Pancreas (tissue), 10 donors: ENCODE results near the gene BACH2. TPM values are rescaled to one million over a fixed set of nuclear protein-coding genes. Genes with fewer than 3 reads are reported as not detected.
"Not testable (repeated sequence)": the region's sequence is repeated elsewhere in the genome, so short reads cannot be mapped to it uniquely, and the experiment has no call there.

Experiments
- ATAC-seq, 4 donors: fragments of 200-7000 bp; cut with Tn5 transposase; one replicate each; pipeline versions ENCODE4 v1.8.0 to v1.9.1; 2020; ENCODE audit warnings: mild to moderate bottlenecking in 4 of 4, moderate library complexity in 4 of 4
- DNase-seq, 6 donors: peaks; one replicate each; pipeline ENCODE4 v3.0.0-alpha.2; 2020
- FAIRE-seq: peaks from 2 replicates; lab custom pipeline; 2012; peaks lifted over from hg19 to GRCh38; lab: Jason Lieb, UNC
- H3K27ac ChIP-seq, 4 donors: fragments of 200-600 bp; sonication (generic); 1 replicate in 3 of 4; 2 replicates in 1 of 4; pipeline versions ENCODE4 v1.5.0 to v1.8.0; 2020
- H3K27me3 ChIP-seq, 4 donors: fragments of 200-600 bp; one replicate each; pipeline ENCODE4 v1.8.0; 2021
- H3K36me3 ChIP-seq, 3 donors: fragments of 200-600 bp; sonication (generic) in 1 of 3; one replicate each; pipeline versions ENCODE4 v1.5.0 to v1.8.0; 2020 to 2021
- H3K4me1 ChIP-seq, 3 donors: fragments of 200-600 bp; one replicate each; pipeline ENCODE4 v1.8.0; 2021
- H3K4me3 ChIP-seq, 4 donors: fragments of 200-600 bp; sonication (generic) in 2 of 4; one replicate each; pipeline versions ENCODE4 v1.5.0 to v1.8.0; 2020 to 2021
- H3K9me3 ChIP-seq, 4 donors: fragments of 200-600 bp; one replicate each; pipeline ENCODE4 v1.8.0; 2021
- WGBS, 2 donors: extraction: QIAGEN DNeasy Blood & Tissue Kit; methylation state at CpG; one replicate each; pipeline ENCODE4 v1.1.7; 2013; 5-methylcytosine and 5-hydroxymethylcytosine counted together
- intact Hi-C, 3 donors: fragments of 100-400 bp; cut with DNase I; formaldehyde crosslinking; loops; one replicate each; pipeline versions ENCODE4 v1.11.1 to v1.14.2; 2022
- polyA plus RNA-seq, 2 donors: library from polyadenylated mRNA; stranded (reverse); fragments of 200-250 nt; gene quantifications; one replicate each; pipeline ENCODE4 v1.2.3, GENCODE V29; 2013
- total RNA-seq, 6 donors: library from RNA; stranded (reverse); fragmentation: NEBNext Ultra II Directional in 4 of 6; extraction: Animal tissue kit (Norgen Biotek cat#: 25700) in 4 of 6; gene quantifications; one replicate each; pipeline versions ENCODE4 v1.2.1 to v1.2.4, GENCODE V29; 2021 to 2023
- TF ChIP-seq, protein P1 (sequence below), 4 donors: fragments of 200-600 bp; sonication (generic) in 3 of 4; IDR thresholded peaks; one replicate each; pipeline versions ENCODE4 v1.5.0 to v1.8.0; 2021; ENCODE audit warnings: antibody characterized with exemption in 4 of 4
- donor health status: healthy with polysubstance abuse.
- donor health status: DM: no; HTN: no; CAD: no; lungs with moderate emphysema.
- donor health status: DM: no; HTN: no; CAD: no.
- donor health status: control.
- donor health status: control.
- donor health status: Bipolar disorder and iron deficiency.
- donor health status: DM: yes; HTN: yes; CAD: no.
- donor health status: DM: no; HTN: no; CAD: no.
- donor health status: DM: no; HTN: no; CAD: no.
- donor health status: DM: yes; HTN: yes; CAD: no.

The BACH2 gene
- total and polyA plus RNA-seq, 8 donors: 0.61 to 8.0 (median 4.9) TPM

DNA sequence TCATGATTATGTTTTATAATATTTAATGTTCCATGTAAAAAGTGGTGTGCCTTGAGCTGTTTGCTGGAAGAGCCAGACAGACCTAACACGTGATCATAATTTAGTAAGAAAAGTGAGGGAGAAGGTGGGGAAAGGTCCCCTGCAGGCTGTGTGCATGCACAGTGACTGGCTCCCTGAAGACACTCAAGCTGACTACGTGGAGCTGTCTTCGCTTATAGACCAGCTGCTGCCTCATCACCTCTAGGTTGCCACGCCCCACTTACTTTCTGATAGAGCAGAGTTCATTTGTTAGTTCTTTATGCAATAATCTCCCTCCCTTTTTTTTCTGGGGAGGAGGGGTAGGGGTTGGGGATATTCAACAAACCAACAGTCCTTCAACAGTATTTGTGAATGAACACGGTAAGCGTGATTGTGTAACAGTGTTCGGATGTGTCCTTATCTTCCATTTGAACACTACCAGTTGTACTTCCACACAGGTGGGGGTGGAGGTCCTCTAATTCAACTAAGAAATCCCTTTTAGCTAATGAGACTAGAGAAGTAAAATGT lies 157.3 kb downstream of the BACH2 start:
- Histone ChIP-seq H3K27ac (no peak overlapping the region), H3K4me1 (peaks cover 0 to 1% (median 0%) of the 10 kb centered on the region in 3 donors), H3K27me3 (no peaks in the 10 kb centered on the region), H3K36me3 (no peaks in the 10 kb centered on the region), H3K4me3 (no peak overlapping the region), H3K9me3 (no peaks in the 10 kb centered on the region)
- intact Hi-C loops: no loop called here
- ATAC-seq: no peak
- DNase-seq: no peak
- 89 to 90% methylated on average over 7 of the region's 7 CpGs for WGBS, 2 donors
- TF ChIP-seq, protein P1, sequence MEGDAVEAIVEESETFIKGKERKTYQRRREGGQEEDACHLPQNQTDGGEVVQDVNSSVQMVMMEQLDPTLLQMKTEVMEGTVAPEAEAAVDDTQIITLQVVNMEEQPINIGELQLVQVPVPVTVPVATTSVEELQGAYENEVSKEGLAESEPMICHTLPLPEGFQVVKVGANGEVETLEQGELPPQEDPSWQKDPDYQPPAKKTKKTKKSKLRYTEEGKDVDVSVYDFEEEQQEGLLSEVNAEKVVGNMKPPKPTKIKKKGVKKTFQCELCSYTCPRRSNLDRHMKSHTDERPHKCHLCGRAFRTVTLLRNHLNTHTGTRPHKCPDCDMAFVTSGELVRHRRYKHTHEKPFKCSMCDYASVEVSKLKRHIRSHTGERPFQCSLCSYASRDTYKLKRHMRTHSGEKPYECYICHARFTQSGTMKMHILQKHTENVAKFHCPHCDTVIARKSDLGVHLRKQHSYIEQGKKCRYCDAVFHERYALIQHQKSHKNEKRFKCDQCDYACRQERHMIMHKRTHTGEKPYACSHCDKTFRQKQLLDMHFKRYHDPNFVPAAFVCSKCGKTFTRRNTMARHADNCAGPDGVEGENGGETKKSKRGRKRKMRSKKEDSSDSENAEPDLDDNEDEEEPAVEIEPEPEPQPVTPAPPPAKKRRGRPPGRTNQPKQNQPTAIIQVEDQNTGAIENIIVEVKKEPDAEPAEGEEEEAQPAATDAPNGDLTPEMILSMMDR (IDR thresholded peaks at IDR 0.05): no peak
- no peak for FAIRE-seq

DNA sequence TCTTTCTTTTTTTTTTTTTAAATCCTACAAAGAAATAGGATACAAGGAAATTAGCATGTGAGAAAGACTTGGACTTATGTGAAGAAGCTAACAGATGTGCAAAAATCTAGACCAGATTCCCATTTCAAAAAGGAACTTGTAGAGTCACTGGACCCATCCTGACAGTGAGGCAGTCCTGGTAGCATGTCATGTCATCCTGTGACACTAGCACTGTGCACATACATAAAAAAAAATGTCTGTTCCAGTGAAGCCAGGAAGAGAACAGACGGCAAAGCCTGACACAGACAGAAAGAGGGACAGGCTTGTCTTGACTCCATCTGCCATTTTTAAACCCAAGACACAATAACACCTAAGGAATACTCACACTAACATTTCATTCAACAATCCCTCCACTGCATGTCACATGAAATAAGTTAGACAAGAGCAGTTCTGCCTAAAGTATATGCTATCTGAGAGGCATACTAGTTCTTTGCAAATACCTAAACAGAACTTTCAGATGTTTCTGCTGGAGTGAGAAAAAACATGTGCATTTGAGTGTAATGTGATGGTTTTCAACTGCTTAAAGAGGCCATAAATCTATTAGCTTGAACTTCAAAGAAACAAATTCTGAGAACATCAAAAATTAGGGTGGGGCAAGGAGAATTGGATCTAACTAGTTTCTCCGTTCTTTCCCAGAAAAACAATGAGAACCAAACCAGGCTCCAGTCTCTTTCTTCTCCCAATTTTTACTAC lies 159.6 kb downstream of the BACH2 start:
- FAIRE-seq (no peak), ATAC-seq (no peak), DNase-seq (no peak)
- Histone ChIP-seq H3K36me3 (no peaks in the 10 kb centered on the region), H3K27ac (no peak overlapping the region), H3K9me3 (no peaks in the 10 kb centered on the region), H3K4me1 (no peaks in the 10 kb centered on the region), H3K27me3 (no peaks in the 10 kb centered on the region), H3K4me3 (no peak overlapping the region)
- TF ChIP-seq, protein P1 (IDR thresholded peaks at IDR 0.05): no peak
- WGBS, 2 donors: 89 to 96% methylated on average over 2 of the region's 2 CpGs
- intact Hi-C loops: no loop called here

DNA sequence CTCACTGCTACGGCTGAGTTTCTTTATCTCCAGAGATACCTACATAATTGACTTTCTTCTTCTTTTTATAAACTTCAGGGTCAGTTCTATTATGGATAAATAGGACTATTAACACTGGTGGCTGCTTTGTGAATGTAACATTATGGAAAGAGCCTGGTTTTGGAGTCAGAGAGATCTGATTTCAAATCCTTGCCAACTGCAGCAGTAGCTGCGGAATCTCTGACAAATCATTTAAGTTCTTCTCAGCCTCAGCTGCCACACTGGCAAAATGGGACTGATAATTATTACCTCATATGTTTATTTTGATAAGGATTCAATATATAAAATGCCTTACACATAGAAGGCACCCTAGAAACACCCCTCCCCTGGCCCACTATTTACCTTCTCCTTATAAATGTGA lies 160.5 kb downstream of the BACH2 start:
- Histone ChIP-seq H3K27me3 (no peaks in the 10 kb centered on the region), H3K36me3 (no peaks in the 10 kb centered on the region), H3K4me1 (no peaks in the 10 kb centered on the region), H3K9me3 (no peaks in the 10 kb centered on the region), H3K4me3 (no peak overlapping the region), H3K27ac (no peak overlapping the region)
- no peak for FAIRE-seq
- WGBS, 2 donors: 76 to 80% methylated on average over 2 of the region's 2 CpGs
- no peak for DNase-seq
- TF ChIP-seq, protein P1 (IDR thresholded peaks at IDR 0.05): no peak
- ATAC-seq: no peak
- intact Hi-C loops: no loop called here

DNA sequence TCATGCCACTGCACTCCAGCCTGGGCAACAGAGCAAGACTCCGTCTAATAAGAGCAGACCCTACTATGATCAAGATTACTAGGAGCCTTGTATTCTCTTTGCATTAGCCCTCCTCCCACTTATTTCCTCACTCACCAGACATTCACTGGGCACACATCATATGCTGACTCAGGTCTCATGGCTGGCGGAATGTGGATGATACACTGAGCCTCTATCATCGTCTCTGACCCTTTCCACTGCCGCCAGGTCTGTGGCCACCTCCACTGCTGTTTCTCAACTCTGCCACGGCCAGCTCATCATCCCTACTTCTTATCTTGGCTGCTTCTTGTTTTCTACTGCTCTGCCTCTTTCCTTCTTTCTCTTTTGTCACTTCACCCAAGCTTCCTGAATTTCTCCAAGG lies 161.0 kb downstream of the BACH2 start:
- Histone ChIP-seq H3K27ac (no peak overlapping the region), H3K4me1 (no peaks in the 10 kb centered on the region), H3K4me3 (no peak overlapping the region), H3K27me3 (no peaks in the 10 kb centered on the region), H3K9me3 (no peaks in the 10 kb centered on the region), H3K36me3 (no peaks in the 10 kb centered on the region)
- TF ChIP-seq, protein P1 (IDR thresholded peaks at IDR 0.05): no peak
- WGBS, 2 donors: 83 to 91% methylated on average over 5 of the region's 5 CpGs
- ATAC-seq: no peak
- FAIRE-seq: no peak
- intact Hi-C loops: no loop called here
- DNase-seq: no peak

DNA sequence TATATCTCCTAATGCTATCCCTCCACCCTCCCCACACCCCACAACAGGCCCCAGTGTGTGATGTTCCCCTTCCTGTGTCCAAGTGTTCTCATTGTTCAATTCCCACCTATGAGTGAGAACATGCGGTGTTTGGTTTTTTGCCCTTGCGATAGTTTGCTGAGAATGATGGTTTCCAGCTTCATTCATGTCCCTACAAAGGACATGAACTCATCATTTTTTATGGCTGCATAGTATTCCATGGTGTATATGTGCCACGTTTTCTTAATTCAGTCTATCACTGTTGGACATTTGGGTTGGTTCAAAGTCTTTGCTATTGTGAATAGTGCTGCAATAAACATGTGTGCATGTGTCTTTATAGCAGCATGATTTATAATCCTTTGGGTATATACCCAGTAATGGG lies 163.0 kb downstream of the BACH2 start:
- WGBS, 2 donors: 82 to 88% methylated on average over 3 of the region's 3 CpGs
- intact Hi-C loops, H3K4me1 ChIP-seq, H3K36me3 ChIP-seq, H3K4me3 ChIP-seq, ATAC-seq, H3K27ac ChIP-seq, DNase-seq, H3K9me3 ChIP-seq, H3K27me3 ChIP-seq, FAIRE-seq: not testable (repeated sequence)
